OCI-M2 (cell line): ENCODE results near the gene MRAS.

ENCODE experiments used
- DNase-seq: peaks from one replicate; lab custom pipeline; 2025; ENCODE audit not compliant: unreplicated experiment; lab: John Stamatoyannopoulos, UW

MRAS gene

DNA sequence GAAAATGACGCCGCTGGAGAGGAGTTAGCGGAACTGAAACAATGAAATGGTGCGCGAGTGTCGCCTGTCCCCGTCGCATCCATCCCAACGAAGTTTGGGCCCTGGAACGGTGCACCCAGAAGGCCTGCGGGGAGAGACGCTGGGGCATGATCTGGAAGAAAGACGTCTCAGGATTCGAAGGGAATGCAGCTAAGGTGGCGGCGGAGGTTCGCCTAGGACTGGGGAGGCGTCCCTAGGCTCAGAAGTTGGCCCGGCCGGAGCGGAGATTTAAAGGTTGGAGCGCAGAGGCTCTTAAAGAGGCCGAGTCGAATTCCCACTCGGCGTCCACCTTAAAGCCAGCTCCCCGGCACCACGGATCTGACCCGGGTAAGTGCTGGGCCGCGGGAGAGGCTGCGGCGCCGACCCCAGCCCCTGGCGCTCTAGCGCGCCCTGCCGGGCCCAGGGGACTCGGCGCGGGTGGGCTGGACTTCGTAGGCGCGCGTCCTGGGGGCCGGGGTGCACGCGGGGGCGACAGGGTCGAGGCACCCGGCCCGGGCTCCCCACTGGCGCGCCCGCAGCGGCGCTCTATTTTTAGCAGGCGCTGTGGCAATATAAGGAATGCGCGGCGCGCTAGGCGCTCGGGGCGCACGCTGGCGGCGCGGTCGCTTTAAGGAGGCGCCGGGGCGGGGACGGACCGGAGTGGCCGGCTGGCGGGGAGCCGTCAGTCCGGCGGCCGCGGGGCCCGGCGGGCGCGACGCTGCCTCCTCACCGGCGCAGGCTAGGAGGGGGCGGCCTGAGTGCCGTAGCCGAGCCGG is at the start of gene MRAS:
TSS of gene MRAS (plus strand) at position 620 of the 794 bp plus-strand sequence. CDS start 24,305 bp downstream, outside the sequence.
- no peak for DNase-seq

- no peak for DNase-seq
Observed at GRCh38 chr3:138300647-138301046, 47.7 kb upstream of the MRAS start.

DNA sequence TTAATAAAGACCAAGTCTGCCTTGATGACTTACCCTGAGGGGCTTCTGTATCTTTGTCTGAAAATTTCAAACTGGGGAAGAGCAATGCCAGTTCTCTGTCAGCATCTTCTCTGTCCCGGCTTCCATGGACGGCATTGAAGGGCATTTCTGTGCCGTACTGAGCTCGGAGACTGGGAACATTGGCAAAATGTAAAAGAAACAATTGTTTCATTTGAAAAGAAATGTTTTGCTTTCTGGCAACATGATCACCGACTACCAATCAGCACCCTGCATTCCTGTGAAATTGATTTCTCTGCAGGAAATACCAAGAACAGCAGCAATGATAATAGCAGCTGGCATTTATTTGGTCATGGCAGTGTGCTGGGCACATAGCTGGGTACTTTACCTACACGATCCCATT is 44.9 kb upstream of the MRAS start:
- DNase-seq, result no peak

DNA sequence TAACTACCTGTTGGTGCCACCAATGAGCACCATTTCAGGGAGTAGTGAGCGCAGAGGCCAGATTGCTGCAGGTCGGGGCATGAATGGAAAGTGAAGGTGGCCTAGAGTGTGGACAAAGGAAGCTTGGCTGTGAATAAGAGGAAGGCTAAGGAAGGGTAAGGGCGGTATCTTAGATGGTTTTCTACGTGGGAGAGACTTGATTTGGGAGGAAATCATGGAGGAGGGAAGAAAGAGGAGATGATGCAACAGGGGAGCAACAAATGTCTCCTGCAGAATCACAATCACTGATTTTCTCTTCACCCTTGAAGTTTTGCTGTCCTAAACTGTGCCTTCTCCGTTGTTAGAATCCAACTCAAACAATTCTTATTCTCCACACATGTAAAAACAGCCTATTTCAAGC is 40.5 kb upstream of the MRAS start:
- no peak for DNase-seq

- DNase-seq, result no peak
Observed at GRCh38 chr3:138308783-138309182, 39.6 kb upstream of the MRAS start.

GRCh38 chr3:138310494-138310893 is 37.9 kb upstream of the MRAS start:
- DNase-seq, result no peak

- DNase-seq, result no peak
Observed at GRCh38 chr3:138314751-138315150, 33.6 kb upstream of the MRAS start.

DNA sequence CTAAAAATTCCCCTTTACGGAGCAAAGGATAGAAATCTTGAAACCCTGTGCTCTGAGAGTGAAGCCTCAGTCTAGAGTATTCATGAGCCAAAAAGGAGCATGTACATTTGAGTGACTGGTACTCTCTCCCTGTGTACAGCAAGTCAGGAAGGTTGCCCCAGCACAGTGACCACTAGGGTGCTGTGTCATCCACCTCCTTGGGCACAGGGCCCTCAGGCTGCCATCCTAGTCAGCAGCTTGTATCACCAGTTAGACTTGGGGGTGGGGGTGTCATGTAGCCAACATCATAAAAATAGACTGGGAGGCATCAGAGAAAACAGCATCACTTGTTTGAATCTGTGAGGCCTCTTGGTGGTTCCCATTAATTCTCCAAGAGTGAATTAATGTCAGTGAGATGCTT is 30.7 kb upstream of the MRAS start:
- DNase-seq, result no peak

DNA sequence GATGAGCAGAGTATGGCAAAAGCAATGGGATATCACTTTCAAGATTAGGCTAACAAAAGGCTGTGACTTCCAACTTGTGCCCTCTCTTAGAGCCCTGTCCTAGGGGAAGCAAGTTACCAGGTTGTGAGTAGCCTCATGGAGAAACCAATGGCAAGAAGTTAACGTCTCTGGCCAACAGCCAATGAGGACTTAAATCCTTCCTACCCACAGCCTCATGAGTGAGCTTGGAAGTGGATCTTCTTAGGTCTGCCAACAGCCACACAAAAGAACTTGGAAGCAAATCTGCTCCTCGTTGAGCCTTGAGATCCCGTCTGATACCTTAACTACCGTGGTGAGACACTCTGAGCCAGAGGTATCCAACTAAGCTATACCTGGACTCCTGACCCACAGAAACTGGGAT is 24.4 kb upstream of the MRAS start:
- DNase-seq, result no peak

GRCh38 chr3:138325990-138326389 is 22.4 kb upstream of the MRAS start:
- no peak for DNase-seq

DNA sequence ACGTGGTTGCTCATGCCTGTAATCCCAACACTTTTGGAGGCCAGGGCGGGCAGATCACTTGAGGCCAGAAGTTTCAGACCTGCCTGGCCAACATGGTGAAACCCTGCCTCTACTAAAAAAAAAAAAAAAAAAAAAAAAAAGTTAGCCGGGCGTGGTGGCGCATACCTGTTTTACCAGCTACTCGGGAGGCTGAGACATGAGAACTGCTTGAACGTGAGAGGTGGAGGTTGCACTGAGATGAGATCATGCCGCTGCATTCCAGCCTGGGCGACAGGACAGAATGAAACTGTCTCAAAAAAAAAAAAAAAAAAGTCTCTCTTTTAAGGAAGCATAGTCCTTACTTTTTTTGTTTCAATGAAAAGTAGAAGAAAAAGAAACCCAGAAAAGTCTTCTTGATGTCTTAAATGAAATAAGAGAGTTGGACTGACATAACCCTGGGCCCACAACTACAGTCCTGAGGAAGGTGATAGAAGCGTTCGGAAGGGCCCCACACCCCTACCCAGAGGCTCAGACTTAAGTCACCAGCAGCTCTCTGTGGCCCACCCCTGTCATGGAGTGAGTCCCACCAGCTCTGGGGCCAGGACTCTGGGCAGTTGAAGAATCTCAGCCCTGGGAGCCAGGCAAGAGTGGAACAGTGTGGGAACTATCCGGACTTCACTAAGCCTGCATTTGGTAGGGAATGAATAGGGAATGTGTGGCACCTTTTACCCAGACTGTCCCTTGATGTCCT is 21.3 kb upstream of the MRAS start:
- DNase-seq, result no peak

- DNase-seq, result no peak
Observed at GRCh38 chr3:138327831-138328230, 20.5 kb upstream of the MRAS start.

DNA sequence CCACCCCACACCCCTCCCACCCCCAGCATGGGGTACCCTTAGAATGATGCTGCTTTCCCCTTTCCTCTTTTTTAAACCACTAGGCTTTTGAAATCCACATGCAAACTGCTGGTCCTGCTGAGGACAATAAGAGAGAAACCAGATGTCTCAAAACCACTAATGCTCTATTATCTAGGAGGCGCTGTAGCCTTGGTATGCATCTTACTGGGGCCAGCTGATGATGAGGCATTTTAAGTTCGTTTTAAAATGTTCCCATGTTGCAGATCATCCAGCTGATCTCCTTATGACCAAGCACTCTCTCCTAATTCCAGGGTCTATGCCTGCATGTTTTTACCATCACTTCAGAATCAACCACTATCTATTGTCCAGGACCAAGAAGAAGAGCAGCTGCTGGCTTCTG is 20.0 kb upstream of the MRAS start:
- DNase-seq, result no peak

- no peak for DNase-seq
Observed at GRCh38 chr3:138329127-138329983, 19.0 kb upstream of the MRAS start, which contains the start of gene NME9. Gene NME9 (minus strand): TSS chr3:138329851. CDS start chr3:138329335, 516 bp downstream.

DNA sequence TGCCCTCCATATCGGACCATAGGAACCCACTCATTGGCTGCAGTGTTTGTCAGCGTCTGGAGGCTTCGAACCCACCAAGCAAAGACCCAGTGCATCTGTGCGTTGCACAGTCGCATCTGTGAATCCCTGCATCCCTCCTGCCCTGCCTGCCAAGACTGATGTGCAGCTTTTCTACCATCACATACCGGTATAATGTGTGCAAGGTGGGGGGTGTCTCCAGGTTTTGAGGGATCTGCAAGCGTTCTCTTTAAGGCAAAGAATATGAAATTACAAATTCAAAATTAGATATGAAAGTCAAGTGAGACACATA is 18.4 kb upstream of the MRAS start:
- no peak for DNase-seq

GRCh38 chr3:138331143-138331894 is 17.1 kb upstream of the MRAS start:
- no peak for DNase-seq

DNA sequence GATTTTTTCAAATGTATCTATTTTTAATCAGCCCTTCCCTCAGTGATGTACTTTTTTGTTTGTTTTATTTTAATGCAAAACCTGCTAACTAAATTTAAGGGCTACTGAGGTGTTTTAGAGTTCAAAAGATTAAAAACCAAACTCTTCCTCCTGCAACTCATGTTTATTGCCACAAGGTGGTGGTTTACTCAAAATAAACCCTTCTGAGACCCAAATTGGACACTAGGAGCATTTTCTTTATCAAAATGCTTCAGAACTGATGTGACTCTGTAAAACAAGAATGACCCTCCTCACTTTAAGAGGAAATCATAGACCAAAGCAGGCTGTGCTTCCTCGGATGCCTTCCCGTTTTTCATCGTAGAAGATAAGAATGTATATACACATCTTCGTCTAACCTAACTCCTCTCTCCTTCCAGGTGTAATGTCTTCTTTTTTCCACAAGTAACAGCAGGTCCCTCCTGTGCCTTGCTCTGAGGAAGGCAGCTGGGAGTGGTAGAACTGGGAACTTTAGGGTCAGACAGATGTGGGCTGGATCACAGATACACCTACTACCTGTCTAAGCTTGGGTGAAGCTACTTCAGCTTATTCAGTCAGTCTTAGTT is 15.8 kb upstream of the MRAS start:
- no peak for DNase-seq

DNA sequence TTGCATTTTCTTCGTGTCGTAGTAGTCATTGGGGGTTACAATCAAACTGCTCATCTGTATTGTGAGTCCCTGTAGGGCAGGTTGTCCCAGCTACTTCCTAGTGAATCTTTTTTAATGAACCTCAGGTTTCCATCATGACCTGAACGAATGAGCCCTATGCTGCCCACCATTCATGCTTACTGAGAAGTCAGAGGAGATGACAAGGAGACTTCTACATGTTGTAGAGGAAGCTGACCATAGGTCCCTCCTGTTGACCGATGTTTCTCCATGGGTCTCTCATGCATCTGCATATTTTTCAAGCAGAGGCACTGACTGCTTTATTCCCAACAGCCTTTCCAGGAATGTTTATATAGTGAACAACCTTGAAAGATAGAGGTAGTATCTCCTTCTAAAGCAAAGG is 13.8 kb upstream of the MRAS start:
- DNase-seq, result no peak

GRCh38 chr3:138336454-138336999 is 11.9 kb upstream of the MRAS start:
- no peak for DNase-seq

- no peak for DNase-seq
Observed at GRCh38 chr3:138338244-138338643, 10.1 kb upstream of the MRAS start.
